ENCODE results near the gene DMD.

DNA sequence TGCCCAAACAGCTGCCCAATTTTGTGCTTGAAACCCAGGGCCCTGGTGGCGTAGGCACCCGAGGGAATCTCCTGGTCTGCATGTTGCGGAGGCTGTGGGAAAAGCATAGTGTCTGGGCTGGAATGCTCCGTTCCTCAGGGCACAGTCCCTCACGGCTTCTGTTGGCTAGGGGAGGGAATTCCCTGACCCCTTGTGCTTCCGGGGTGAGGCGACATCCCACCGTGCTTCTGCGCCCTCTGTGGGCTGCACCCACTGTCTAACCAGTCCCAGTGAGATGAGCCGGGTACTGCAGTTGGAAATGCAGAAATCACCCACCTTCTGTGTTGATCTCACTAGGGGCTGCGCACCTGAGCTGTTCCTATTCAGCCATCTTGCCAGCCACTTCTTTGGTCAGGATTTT is 1740.1 kb downstream of the DMD start:
- TF ChIP-seq, protein P1, sequence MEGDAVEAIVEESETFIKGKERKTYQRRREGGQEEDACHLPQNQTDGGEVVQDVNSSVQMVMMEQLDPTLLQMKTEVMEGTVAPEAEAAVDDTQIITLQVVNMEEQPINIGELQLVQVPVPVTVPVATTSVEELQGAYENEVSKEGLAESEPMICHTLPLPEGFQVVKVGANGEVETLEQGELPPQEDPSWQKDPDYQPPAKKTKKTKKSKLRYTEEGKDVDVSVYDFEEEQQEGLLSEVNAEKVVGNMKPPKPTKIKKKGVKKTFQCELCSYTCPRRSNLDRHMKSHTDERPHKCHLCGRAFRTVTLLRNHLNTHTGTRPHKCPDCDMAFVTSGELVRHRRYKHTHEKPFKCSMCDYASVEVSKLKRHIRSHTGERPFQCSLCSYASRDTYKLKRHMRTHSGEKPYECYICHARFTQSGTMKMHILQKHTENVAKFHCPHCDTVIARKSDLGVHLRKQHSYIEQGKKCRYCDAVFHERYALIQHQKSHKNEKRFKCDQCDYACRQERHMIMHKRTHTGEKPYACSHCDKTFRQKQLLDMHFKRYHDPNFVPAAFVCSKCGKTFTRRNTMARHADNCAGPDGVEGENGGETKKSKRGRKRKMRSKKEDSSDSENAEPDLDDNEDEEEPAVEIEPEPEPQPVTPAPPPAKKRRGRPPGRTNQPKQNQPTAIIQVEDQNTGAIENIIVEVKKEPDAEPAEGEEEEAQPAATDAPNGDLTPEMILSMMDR (IDR thresholded peaks at IDR 0.05): no peak
- TF ChIP-seq EZH2 (IDR thresholded peaks at IDR 0.05): no peak

All from neural progenitor cell (in vitro differentiated cells).